ENCODE results near the gene OXTR.

DNA sequence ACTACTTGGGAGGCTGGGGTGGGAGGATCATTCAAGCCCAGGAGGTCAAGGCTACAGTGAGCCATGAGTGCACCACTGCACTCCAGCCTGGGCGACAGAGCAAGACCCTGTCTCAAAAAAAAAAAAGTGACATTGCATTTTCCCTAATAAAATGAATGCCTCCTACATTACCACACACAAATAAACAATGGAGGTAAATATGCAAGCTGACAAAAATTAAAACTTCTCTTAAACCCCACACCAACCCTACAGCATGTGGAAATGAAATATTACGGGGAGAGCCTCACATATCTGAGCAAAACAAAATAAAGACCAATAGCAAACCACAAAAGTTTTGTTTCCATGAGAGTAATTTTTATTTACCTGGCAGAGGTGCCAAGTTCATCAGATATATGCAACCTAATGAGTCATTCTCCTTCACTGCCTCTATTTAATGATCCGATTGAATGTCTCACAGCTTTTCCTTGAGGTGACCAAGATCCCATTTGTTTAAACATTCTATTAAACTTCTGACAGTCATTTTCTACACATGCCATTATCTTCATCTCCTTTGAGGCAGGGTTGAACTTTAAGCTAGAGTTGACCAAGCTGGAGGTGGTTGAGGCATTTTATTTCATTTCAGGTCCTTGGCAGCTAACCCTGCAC lies 45.2 kb downstream of the OXTR start:
- no peak for TF ChIP-seq EZH2 (IDR thresholded peaks at IDR 0.05; ENCODE audit: low read depth, unreplicated experiment)
- TF ChIP-seq CTCF (conservative IDR thresholded peaks at IDR 0.05; ENCODE audit: low read depth in 2 of 2): no peak
- TF ChIP-seq POLR2AphosphoS5 (IDR thresholded peaks at IDR 0.05; ENCODE audit: low read depth): no peak
- no peak for TF ChIP-seq REST (IDR thresholded peaks at IDR 0.05; ENCODE audit: unreplicated experiment)
- no peak for TF ChIP-seq CREB1 (CRISPR knock-in tag; IDR thresholded peaks at IDR 0.05; ENCODE audit: low read depth)
- TF ChIP-seq ZNF114 (CRISPR knock-in tag; IDR thresholded peaks at IDR 0.05): no peak
- TF ChIP-seq JUNB (IDR thresholded peaks at IDR 0.05; ENCODE audit: unreplicated experiment): no peak
- TF ChIP-seq STAT1 (IDR thresholded peaks at IDR 0.05; ENCODE audit: unreplicated experiment): no peak
- TF ChIP-seq NANOG (IDR thresholded peaks at IDR 0.05; ENCODE audit: borderline replicate concordance): no peak
- no peak for TF ChIP-seq ZNF331 (CRISPR knock-in tag; IDR thresholded peaks at IDR 0.05; ENCODE audit: low read depth)
- no peak for TF ChIP-seq EZH2phosphoT487 (IDR thresholded peaks at IDR 0.05; ENCODE audit: unreplicated experiment)
- TF ChIP-seq ETS1 (IDR thresholded peaks at IDR 0.05): no peak
- TF ChIP-seq ZNF462 (CRISPR knock-in tag; IDR thresholded peaks at IDR 0.05): no peak
